CD4-positive, alpha-beta T cell treated with Interleukin-15 for 1 hour (primary cell): Measurements from ENCODE around the gene REXO1.

Source experiments
- DNase-seq: peaks from one replicate; pipeline ENCODE4 v3.0.0-alpha.2; 2020

Gene REXO1

GRCh38 chr19:1765904-1766799, 82.1 kb downstream of the REXO1 start:
- no peak for DNase-seq
